NCI-H1048 (cell line): ENCODE measurements around the gene ASGR1.

Experiments
- DNase-seq: peaks from one replicate; lab custom pipeline; 2025; lab: John Stamatoyannopoulos, UW

ASGR1 gene

DNA sequence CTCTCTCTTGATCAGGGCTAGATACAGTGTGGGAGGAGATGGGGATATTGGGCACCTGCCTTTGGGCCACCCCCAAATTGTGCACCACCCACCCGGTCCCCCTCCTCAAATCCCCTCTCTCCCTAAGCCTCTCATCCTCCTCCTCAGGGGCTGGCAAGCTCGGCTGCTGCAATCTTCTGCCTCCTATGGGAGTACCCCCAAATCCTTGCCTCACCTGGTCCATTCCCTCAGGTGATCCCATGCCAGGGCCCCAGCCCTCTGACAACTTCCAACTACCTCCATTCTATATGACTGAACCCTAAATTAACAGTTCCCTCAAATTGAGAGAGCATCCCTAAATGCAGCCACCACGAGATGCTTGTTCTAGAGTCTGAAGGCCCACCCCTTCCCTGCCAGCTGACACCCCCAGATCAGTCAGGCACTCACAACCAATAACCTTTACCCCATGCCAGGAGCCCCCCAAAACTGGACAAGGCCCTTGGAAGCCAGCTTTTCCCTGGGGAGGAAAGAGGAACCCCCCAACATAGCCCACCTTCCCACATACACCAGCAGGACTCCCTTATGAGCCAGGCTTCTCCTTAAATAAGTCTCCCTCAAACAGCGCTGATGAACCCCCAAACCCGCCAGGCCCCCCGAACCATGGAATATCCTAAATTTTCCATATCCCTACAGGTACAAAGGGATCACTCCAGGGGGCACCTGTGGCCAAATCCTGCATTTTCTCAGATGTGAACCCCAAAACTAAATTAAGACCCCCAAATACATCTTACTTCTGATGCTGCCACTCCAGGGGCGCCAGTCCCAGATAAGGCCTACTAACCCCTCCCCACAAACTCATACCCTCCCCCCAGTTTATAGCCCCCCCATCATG is 37.3 kb upstream of the ASGR1 start:
- no peak for DNase-seq

DNA sequence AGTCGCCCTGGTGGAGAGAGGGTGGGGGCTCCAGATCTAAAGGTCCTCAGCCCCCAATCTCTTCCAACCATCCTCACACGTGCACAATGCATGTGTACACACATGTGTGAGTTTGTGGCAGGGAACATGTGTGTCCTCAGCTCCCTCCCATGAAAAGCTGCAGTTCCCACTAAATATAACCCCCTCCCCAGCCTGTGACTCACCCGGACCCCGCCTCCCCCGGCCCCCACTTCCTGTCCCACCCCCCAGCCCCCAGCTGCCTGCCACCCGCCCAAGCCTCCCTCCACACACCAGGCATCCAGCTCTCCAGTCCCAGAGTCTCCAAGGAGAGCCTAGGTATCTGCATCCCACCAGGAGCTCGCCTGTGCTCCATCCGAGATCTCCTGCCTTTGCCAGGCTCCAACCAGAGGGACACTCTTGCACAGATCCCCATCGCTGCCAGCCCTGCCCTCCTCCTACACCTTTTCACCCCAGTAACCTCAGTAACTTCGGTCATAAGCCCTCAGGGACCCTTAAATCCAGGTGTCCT is 36.5 kb upstream of the ASGR1 start:
- DNase-seq: no peak

DNA sequence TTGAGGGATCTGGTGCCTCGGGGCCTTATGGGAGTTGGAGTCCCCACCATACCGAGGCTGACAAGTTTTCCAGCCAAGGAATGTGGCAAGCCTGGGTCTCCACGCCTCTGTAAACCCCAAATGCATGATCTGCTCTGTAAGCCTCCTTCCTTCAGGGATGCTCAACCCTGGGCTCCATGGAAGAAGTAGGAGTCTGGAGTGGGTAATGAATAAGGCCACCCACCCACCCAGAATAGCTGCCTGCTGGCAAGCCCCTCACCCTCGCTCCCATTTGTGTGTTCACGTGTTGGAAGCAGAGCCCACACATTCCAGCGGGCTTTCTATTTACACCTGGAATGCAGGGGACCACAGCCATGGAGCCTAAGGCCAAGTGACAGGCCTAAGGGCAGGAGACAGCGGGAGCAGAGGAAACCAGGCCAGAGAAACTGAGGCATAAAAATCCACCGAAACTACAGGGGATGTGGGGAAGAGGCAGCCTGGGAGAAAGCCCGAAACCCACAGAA is 36.0 kb upstream of the ASGR1 start:
- no peak for DNase-seq

DNA sequence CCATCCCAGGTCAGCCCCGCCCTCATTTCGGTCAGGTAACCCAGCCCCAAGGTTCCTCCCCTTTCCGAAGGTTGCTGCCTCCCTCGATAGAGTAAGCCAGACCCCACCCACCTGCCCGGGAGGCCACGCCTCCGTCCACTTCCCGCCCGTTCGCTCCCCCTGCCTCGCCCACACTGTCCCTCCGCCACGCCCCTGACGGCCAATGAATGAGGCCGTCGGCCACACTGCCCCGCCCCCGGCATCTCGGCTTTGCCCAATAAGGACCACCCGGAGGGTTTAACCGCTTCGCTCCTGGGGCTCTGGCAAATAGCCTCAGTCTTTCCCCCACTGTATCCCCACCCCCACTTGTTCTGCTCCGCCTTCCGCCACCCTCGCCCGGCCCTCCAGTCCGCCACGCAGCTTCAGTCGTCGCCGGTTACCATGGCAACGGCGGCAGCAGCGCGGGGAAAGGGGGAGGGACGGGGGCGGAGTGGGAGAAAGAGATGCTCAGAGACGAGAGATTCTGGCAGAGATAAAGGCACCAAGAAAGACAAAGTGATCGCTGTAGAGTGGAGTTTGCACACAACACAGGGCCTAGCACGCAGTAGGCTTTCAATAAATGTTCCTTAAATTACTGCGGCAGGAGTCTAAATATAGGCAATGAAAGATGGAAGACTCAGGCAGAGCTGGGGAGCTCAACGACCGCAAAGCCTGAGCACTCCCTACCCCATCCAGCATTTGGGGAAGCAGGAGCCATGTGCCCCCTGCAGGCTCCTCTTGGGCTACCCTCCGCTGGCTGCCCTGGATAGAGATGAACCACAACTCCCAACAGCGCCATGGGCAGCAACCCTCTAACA is 35.3 kb upstream of the ASGR1 start:
- peak; percentile 95 for DNase-seq

DNA sequence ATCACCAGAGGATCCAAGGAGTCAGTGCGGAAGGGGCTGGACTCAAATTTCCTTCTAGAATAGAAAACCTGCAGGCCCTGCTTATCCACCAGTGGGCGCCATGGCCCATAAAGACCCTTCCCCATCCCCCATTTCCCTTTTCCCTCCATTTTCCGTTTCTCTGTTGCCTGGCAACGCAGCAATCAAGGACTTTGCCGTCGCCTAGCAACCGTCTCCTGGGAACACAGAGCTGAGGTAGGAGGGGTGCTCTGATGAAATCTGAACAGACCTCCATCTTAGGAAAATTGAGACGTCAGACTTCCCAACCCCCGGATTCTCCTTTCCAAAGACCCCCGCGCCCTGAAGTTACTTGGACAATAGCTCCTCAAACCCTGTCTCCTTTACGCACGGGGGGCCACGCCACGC is 34.7 kb upstream of the ASGR1 start:
- DNase-seq: peak; percentile 76

DNA sequence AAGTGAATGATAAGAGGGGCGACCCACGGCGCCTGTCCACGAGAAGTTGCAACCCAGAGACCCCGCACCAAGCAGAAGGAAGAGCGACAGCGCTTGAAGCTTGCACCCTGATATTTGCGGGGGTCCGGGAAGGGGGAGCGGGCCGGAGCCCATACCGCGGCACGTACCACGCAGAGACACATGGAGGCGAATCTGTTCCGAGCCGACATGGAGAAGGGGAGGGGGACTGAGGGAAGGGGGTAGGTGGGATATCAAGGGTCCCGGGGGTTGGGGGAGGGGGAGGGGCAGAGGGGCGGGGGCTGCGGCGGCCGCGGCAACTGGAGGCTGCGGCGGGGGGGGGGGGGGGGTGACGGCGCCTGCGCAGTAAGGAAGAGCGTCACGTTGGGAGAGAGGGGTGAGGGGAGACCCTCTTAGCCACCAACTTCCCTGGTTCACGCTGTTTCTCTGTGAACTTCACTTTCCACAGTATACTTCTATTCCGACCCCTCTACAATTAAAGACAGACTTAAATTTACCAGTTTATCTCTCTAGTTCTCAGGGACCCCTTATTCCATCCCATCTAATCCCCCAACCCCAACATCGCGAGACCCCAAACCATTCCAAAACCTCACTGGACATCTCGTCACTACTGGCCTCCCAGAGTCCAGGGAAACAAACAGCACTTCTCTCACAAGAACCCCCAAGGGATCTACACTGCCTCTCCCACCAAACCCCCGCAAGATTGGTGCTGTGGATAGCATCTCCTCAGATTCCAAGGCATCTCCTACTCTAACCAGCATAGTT is 32.5 kb upstream of the ASGR1 start:
- DNase-seq: no peak

DNA sequence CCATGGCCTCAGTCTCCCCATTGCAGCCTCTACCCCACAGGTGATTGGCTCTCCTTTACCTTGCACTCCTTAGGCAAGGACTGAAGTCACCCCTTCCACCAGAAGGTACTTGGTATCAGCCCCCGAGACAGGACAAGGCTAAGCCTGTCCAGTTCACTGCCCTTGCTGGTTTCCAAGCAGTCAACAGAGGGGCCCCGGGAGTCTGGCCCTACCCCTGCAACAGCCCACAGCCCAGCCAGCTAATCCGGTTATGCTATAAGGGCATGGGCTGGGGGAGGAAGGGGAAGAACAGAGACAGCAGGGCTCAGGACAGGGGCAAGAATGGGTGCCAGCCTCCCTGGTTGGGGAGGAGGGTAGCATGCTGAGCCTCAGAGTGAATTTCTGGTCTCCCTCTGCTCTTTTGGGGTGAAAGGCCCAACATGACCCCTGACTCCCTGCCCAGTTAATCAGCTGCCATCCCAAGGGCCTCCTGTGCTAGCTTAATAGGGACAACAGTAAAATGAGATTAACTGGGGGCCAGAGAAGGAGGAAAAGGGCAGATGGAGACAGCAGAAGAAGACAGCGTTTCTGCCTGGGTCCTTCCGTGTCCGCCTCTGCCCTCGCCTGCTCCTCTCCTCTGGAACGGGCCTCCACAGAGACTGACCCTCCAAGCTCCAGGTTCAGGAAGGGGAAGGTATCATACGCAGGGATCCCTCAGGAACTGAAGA is 29.7 kb upstream of the ASGR1 start:
- no peak for DNase-seq

DNA sequence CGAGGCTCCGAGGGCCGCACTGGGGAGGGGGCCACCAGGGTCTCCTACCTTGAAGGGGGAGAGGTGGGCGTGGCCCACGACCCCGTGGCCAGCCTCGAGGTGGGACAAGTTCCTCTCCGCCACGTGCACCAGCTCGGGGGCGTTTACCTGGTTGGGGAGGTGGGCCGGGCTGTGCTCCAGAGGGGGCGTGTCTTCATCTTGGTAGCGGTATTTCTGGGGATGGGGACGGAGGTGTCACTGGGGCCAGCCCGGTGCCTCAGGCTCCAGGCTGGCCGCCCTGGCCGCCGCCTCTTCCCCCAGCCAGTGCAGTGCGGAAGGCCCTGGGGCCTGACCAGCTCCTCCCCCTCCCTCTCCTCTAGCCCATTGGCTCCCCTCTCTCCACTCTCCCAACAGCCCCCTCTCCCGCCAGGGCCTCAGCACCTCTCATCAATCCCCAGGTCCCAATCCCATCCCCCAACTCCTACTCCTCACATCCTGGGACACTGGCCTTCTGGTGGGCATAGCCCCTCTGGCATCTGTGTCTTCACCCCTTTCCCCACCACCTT is 28.9 kb upstream of the ASGR1 start:
- no peak for DNase-seq

DNA sequence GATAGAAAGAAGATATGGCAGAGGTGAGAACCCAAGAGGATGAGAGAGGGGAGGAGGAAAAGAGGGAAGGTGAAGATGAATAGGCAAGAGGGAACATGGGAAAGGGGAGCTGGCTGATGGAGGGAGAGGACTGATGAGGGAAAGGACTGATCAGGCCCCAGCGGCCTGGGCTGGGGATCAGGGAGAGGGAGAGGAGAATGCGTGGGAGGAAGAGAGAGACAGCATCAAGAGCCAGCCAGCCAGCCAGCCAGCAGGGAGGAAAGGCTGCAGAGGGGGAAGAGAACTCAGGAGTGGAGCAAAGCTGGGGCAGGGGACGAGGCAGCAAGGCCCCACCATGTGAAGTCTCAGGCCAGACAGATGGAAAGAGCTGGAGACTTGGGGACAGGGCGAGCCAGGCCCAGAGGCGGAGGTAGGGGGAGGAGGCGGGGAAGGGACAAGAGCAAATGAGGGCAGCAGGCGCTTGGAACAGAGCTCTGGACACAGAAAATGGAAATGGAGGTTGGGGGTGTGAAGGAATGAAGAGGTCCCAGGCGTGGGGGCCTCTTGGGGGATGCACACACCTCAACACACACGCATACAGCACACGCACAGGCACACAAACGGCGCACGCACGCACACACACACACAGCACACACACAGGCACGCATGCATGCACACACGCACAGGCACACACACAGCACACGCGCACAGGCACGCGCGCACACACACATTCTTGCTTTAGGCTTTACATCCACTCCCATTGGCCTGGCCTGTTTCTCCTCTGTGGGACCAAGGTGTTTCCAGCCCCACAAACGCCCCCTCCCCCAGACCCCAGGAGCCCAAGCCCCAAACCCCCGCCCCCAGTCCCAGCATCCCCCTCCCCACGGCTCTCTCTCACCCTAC is 28.2 kb upstream of the ASGR1 start:
- DNase-seq: no peak

DNA sequence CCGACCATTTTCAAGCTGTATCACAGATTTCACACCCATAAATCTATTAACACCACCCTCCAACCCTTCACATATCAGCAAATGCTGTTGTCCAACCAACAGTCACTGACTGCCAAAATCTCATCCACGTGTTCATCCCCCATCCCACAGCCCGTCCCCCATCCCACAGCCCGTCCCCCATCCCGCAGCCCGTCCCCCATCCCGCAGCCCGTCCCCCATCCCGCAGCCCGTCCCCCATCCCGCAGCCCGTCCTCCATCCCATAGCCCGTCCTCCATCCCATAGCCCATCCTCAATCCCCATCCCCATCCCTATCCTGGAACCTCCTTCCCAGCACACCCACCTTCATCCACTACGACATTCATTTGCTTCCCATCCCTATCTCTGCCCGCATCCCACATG is 26.4 kb upstream of the ASGR1 start:
- no peak for DNase-seq

DNA sequence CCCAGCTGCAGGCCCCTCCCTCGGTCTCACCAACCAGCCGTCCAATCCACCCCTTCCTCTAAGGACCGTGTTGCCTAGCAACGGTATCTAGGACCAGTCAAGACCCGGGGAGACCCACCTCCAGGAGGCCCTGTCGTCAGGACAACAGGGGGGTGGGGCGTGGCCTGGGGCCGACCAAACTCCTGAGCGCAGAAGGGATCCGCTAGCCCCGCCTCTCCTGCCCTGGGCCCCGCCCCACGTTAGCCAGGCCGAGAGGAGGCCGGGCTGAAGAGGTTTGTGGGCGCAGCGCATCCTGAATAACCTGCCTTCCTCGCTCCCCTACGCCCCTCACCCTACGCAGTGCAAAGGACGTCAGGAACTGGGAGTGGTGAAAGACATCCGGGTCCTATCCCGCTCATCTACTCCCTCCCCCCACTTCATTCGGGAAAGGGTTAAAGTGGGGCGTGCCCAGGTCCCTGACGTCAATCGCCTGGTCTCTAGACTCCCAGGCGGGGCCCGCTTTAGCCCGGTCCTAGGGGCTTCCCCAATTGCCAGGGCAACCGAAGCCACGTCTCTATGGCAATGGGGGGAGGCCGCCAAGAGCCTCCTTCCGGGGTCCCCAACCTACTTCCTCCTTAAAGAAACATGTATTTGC is 25.8 kb upstream of the ASGR1 start:
- peak; percentile 49 for DNase-seq

DNA sequence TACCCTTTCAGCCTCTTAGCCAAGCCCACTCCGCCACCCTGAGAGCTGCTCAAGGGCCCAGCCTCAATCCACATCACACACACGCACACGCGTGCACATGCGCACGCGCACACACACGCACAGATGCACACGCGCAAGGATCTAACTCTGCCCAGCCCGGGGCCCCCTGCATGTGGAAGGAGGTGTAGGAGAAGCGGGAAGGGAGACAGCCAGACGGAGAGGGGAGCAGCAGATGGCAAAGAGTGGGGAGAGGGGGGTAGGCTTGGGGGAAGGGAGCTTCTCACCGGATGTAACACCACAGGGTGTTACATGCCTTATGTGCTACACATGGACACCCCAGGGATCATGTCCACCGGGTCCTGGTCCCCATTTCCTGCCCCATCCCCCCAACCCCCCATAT is 25.2 kb upstream of the ASGR1 start:
- no peak for DNase-seq

DNA sequence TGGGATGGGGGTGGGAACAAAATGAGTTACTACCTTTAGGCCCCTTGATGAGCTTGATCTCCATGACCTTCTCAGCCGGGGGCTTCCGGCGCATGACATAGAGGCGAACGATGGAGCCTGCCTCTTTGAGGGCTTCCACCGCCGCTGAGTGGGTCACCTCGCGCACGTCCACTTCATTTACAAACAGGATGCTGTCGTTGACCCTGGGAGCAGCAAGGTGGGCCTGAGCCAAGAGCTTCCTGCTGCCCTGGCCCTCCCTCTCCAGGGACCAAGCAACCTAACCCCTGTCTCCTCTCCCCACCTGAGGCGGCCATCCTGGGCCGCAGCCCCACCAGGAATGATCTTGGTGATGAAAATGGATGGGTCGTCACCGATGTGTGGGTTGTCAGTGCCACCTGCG is 24.2 kb upstream of the ASGR1 start:
- DNase-seq: no peak

DNA sequence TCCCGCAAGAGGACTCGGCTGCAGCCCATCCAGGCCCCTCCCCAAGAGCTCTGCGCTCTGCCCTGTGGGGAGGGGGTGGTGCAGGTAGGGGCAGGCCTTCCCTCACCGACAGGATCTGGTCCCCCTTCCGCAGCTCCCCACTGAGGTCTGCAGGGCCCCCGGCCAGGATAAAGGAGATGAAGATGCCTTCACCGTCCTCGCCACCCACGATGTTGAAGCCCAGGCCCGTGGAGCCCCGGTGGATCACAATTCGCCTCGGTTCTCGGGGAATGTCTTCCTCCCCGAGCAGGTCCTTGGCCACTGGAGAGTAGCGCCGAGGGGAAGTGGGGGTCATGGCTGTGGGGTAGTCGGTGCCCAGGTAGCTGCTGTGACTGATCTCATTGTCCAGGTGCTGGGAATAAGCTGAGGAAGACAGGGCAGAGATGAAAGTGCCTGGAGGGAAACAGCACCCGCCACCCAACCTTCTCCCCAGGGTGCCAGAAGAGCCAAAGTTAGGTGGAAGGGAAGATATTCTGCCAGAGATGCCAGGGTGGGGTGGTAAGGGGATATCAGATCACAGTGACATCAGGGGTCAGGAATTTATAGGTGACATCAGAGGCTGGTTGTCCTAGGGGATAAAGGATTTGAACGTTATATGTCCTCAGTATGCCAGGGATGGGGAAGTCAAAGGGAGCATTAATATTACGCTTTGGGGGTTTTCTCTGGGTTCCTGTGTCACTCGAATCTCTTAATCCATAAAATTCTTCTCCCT is 17.7 kb upstream of the ASGR1 start:
- no peak for DNase-seq

DNA sequence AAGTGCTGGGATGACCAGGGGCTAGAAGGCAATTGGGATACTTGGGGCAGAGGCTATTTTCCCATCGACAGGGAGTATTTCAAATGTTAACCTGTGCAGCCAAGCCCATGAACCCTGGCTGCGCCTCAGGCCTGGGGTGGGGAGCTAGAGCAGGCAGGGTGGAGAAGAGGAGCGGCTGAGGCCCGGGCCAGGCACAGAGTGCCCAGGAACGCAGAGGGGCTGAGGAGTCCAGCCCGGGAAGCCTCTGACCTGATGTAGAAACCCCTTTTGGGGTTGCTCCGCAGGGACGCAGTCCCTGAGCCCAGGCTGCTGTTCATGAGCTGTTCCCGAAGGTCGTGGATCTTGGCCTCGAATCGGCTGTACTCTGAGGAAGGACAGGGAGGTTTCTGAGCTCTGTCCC is 16.8 kb upstream of the ASGR1 start:
- no peak for DNase-seq

DNA sequence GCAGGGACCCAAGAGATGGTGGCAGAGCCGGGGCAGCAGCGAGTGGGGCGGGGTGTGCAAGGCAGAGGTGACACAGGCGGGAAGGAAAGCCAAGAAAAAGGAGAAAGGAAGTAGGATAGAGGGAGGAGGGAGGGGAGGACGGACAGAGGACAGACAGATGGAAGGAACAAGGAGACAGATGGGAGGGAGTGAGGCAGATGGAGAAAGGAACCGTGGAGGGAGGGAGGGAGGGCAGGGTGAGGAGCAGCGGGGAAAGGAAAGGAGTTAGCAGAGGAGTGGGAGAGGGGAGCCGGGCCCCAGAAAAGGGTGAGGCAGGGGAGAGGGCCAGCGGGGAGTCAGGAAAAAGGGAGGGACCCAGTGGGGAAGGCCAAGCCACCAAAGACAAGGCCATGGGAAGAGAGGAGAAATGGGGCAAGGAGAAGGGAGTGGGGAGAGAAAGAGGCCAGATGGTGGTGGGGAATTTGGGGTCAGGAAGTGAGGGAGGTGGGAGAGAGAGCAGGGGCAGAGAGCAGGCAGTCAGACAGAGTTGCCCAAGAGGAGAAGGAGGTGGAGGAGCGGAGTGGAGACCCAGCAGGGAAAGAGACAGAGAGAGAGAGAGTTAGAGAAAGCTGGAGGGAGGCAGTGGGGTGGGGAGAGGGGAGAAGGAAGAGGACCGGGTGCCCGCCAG is 13.2 kb upstream of the ASGR1 start:
- DNase-seq: no peak

DNA sequence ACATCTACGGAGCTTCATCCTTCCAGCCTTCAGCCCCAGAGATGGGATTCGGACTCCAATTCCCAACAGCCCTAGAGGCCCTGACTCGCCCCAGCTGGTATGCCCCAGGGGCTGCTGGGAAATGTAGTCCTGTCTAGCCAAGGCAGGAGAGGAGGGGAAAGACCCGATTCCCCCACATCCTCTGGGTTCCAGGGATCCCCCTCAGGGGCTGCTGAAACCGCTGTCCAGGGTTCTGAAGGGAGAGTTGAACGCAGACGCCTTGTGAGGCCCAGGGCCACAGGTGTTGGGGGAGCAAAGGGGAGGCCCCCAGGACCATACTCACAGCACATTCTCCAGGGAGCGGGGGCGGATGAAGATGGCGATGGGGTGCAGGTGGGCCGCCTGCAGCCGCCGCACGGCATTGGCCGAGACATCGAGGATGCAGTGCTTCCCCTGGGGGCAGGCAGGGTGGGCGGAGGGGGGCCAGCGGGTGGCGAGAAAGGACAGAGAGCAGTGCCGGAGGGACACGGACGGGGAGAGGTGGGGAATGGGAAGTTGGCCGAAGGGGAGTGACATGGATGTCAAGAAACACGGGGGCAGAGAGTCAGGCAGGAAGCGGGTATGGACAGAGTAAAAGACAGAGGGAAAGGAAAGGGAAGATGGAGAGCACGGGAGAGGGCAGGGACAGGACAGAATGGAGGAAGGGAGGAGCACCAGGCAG is 12.6 kb upstream of the ASGR1 start:
- no peak for DNase-seq

DNA sequence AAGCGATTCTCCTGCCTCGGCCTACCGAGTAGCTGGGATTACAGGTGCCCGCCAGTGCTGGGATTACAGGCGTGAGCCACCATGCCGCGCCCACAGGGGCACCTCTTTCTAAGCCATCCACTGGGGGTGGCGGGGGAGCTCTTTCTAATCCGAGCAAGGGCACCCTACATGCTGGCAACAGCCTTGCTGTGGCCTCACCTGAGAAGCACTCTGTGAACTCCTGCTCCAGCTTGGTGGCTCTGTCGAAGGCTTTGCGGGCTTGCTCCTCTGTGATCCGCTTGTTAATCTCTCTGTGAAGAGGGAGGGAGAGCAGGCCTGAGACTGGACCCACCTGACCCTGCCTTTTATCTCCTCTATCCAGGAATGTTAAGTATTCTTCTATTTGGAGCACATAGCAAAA is 11.9 kb upstream of the ASGR1 start:
- no peak for DNase-seq
